Activated naive CD8-positive, alpha-beta T cell treated with anti-CD3 and anti-CD28 coated beads for 36 hours (primary cell): ENCODE measurements around the gene ALG12. TPM values are rescaled to one million over a fixed set of nuclear protein-coding genes. Genes with fewer than 3 reads are reported as not detected.

Source experiments
- DNase-seq: peaks from one replicate; pipeline ENCODE4 v3.0.0; 2021
- H3K27ac Mint-ChIP-seq: one replicate; pipeline ENCODE4 v1.8.0; 2022; ENCODE audit warnings: mild to moderate bottlenecking, moderate library complexity, mixed read lengths
- H3K27me3 Mint-ChIP-seq: one replicate; pipeline ENCODE4 v1.8.0; 2022; ENCODE audit warnings: mild to moderate bottlenecking, mixed read lengths
- H3K36me3 Mint-ChIP-seq: one replicate; pipeline ENCODE4 v1.8.0; 2021; ENCODE audit warnings: mild to moderate bottlenecking, mixed read lengths
- H3K4me1 Mint-ChIP-seq: one replicate; pipeline ENCODE4 v1.8.0; 2021; ENCODE audit warnings: mixed read lengths
- H3K4me3 Mint-ChIP-seq: one replicate; pipeline ENCODE4 v1.8.0; 2022; ENCODE audit warnings: mild to moderate bottlenecking, moderate library complexity, mixed read lengths
- H3K9me3 Mint-ChIP-seq: one replicate; pipeline ENCODE4 v1.8.0; 2022; ENCODE audit warnings: mixed read lengths
- total RNA-seq, 2 experiments: library from RNA; stranded (reverse); gene quantifications; one replicate each; pipeline ENCODE4 v1.2.3, GENCODE V29; 2021

The ALG12 gene
- total RNA-seq, 2 experiments from 2014 or later = 14.5 to 15.2 TPM

DNA sequence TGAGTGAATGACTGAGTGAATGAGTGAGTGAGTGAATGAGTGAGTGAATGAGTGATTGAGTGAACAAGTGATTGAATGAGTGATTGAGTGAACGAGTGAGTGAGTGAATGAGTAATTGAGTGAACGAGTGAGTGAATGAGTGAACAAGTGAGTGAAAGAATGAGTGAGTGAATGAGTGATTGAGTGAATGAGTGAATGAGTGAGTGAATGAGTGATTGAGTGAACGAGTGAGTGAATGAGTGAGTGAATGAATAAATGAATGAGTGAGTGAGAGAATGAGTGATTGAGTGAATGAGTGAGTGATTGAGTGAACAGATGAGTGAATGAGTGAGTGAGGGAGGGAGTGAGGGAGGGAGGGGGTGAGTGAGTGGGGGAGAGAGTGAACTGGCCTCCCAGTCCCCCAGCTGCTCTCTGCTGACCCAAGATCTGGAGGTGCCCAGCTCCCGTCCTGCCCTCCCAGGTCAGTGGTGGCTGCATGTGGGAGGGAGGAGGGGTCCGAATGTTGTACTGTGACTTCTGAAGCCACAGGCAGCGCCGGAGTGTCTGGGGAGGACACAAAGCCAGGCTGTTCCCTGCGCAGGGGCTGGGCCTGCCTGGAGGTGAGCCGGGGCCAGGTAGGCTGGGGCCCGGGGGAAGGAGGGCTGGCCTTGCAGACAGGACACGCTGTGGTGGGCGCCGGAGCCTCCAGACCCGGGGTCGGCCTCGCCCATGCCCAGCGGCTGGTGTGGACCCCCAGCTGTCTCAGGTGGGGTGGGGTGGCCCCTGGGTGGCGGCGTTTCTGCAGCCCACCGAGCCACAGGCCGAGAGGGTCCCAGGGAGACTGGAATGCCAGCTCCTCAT lies 24.5 kb upstream of the ALG12 start:
- DNase-seq = no peak
- Mint-ChIP-seq H3K9me3 (peaks cover 3% of the 10 kb centered on the region), H3K4me1 (peaks cover 7% of the 10 kb centered on the region), H3K27me3 (no peaks in the 10 kb centered on the region), H3K36me3 (peaks cover 3% of the 10 kb centered on the region), H3K4me3 (no peak overlapping the region), H3K27ac (no peak overlapping the region)

DNA sequence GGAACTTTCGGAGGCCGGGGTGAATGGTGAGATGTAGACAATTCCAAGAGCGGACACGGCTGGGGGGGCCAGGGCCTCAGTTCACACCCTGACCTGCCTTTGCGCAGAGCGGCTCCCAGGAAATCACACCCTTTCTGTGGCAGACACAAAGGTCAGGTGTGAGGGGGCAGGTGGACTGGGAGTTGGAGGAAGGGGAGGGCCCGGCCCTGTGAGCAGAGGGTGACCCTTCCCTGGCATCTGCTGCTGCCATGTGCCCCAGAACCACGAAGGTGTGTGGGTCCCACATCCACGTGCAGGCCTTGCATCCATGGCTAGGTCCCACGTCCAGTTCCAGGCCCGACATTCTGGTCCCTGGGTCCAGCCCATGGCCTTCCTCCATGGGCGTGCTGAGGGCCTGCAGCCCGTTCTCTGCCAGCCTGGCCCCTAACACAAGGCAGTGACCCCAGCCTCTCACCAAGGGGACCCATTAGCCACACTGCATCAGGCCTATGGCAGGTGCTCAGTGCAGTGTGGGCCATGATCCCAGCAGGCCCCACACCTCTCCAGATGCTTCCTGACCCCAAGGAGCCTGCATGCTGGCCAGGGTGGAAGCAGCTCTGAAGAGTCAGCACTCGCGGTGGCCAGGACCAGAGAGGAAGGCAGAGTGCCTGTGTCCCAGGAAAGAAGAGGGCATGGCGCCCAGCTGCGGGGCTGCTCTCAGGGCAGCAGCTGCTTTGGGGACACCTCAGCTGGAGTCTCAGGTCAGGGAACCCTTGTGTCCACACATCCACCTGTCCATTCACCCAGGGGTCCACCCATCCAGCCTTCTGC lies 23.5 kb upstream of the ALG12 start:
- Mint-ChIP-seq H3K4me1 (peaks cover 10% of the 10 kb centered on the region), H3K9me3 (peaks cover 3% of the 10 kb centered on the region), H3K36me3 (peaks cover 3% of the 10 kb centered on the region), H3K27me3 (no peaks in the 10 kb centered on the region), H3K27ac (no peak overlapping the region), H3K4me3 (no peak overlapping the region)
- no peak for DNase-seq

DNA sequence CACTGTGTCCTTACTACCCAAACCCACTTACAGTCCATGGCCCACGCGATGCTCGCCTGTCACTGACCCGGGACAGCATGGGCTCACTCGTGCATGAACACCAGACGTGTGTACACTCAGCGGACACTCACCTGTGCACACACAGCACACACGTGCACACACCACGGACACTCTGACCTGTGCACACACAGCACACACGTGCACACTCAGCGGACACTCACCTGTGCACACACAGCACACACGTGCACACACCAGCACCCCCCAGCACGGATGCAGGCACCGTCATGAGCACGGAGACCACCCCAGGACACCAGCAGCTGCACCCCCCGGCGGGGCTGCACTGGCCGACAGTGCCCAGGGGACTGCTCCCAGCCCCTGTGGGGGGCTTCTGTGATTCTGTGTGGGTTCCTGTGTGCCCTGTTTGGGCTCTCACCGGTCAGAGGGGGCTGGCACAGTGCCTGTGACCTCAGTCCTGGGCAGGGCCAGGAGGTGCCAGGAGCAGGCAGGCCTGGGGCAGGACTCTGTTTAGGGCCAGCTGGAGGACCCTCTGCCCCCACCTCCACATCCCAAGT lies 20.4 kb upstream of the ALG12 start:
- Mint-ChIP-seq H3K4me1 (peaks cover 8% of the 10 kb centered on the region), H3K4me3 (no peak overlapping the region), H3K36me3 (peaks cover 3% of the 10 kb centered on the region), H3K9me3 (peaks cover 3% of the 10 kb centered on the region), H3K27me3 (no peaks in the 10 kb centered on the region), H3K27ac (no peak overlapping the region)
- DNase-seq = no peak

DNA sequence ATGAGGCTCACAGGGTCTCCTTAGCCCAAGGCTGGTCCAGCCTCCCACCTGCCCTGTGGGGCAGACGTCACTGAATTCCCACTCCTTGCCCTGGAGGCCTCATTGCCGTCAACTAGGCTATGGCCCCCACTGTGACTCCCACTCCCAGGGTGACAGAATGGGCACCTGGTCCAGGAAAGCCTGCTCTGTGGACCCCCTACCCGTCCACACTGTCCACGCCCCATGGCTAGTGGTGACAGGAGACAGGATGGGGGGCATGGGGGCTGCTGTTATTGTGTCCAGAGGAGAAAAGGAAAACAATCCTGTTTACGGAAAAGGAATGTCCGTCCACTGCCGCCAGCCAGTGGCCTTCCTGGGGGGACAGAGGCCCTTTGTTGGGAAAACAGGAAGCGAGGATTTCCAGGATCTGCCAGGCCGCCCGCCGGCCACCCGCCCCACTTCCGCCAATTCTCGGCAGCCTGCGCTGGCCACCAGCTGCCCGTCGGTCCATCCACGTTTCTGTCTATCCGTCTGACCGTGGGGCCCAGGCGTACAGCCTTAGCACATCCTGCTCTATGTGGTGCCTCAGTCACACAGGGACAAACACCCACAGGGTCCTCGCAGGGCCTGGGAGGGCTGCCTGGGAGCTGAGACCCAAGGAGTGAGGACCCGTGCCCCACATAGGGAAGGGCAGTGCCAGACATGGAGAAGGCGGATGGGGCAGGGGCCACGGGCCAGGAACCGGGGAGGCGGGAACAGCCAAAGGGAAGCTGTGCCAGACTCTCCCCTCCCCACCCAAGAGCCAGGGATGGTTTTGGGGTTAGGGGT lies 19.7 kb upstream of the ALG12 start:
- H3K27ac Mint-ChIP-seq = no peak overlapping the region
- H3K36me3 Mint-ChIP-seq = peaks cover 4% of the 10 kb centered on the region
- no peaks in the 10 kb centered on the region for H3K27me3 Mint-ChIP-seq
- peaks cover 3% of the 10 kb centered on the region for H3K9me3 Mint-ChIP-seq
- DNase-seq = no peak
- H3K4me3 Mint-ChIP-seq = no peak overlapping the region
- H3K4me1 Mint-ChIP-seq = peaks cover 14% of the 10 kb centered on the region

- Mint-ChIP-seq H3K9me3 (peaks cover 3% of the 10 kb centered on the region), H3K4me1 (peaks cover 17% of the 10 kb centered on the region), H3K27ac (peak overlapping the region; percentile 85), H3K4me3 (peak overlapping the region; percentile 63), H3K27me3 (no peaks in the 10 kb centered on the region), H3K36me3 (peaks cover 4% of the 10 kb centered on the region)
- DNase-seq = no peak
These were observed 18.9 kb upstream of the ALG12 start for GRCh38 chr22:49936973-49937757.

- peak overlapping the region; percentile 85 for H3K27ac Mint-ChIP-seq
- peaks cover 4% of the 10 kb centered on the region for H3K36me3 Mint-ChIP-seq
- peak; percentile 99 for DNase-seq
- no peaks in the 10 kb centered on the region for H3K27me3 Mint-ChIP-seq
- peaks cover 3% of the 10 kb centered on the region for H3K9me3 Mint-ChIP-seq
- H3K4me1 Mint-ChIP-seq = peaks cover 21% of the 10 kb centered on the region
- peak overlapping the region; percentile 63 for H3K4me3 Mint-ChIP-seq
These were observed 18.1 kb upstream of the ALG12 start for GRCh38 chr22:49936018-49936972.

- H3K27ac Mint-ChIP-seq = peak overlapping the region; percentile 58
- peaks cover 1% of the 10 kb centered on the region for H3K36me3 Mint-ChIP-seq
- DNase-seq = no peak
- no peaks in the 10 kb centered on the region for H3K27me3 Mint-ChIP-seq
- peak overlapping the region; percentile 51 for H3K4me3 Mint-ChIP-seq
- no peaks in the 10 kb centered on the region for H3K9me3 Mint-ChIP-seq
- H3K4me1 Mint-ChIP-seq = peaks cover 24% of the 10 kb centered on the region
These were observed 17.3 kb upstream of the ALG12 start for GRCh38 chr22:49935561-49935960.

DNA sequence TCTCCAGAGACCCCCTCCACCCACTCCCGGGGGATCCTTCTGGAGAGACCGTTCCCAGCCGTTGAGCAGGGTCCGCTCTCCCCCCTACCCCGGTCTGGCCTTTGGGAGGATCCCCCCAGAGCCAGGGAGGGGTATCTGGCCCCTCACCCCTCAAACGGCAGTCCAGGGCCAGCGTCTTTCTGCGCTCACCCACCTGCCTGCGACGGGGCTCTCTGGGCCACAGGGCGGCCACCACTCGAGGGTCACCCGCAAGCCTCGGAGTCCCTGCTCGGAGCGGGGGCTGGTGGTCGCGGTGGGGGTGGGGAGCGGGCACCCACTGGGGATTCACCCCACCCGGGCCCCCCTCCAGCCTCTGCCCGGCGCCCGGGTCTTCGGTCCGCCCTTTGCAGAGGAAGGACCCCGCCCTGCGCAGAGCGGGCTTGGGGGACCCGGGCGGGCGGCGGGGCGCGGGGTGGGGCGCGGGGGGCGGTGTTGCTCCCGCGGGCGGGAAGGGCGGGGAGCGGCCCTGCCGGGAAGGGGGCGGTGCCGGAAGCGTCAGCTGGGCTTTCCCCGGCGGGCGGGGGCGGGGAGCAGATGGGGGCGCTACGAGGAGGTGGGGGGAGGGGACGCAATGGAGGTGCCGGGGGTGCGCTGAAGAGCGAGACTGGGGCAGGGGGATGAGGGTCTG lies 16.8 kb upstream of the ALG12 start:
- no peak overlapping the region for H3K27ac Mint-ChIP-seq
- H3K4me3 Mint-ChIP-seq = peak overlapping the region; percentile 70
- H3K36me3 Mint-ChIP-seq = peaks cover 1% of the 10 kb centered on the region
- H3K4me1 Mint-ChIP-seq = peaks cover 25% of the 10 kb centered on the region
- DNase-seq = peak; percentile 90
- no peaks in the 10 kb centered on the region for H3K9me3 Mint-ChIP-seq
- H3K27me3 Mint-ChIP-seq = no peaks in the 10 kb centered on the region

DNA sequence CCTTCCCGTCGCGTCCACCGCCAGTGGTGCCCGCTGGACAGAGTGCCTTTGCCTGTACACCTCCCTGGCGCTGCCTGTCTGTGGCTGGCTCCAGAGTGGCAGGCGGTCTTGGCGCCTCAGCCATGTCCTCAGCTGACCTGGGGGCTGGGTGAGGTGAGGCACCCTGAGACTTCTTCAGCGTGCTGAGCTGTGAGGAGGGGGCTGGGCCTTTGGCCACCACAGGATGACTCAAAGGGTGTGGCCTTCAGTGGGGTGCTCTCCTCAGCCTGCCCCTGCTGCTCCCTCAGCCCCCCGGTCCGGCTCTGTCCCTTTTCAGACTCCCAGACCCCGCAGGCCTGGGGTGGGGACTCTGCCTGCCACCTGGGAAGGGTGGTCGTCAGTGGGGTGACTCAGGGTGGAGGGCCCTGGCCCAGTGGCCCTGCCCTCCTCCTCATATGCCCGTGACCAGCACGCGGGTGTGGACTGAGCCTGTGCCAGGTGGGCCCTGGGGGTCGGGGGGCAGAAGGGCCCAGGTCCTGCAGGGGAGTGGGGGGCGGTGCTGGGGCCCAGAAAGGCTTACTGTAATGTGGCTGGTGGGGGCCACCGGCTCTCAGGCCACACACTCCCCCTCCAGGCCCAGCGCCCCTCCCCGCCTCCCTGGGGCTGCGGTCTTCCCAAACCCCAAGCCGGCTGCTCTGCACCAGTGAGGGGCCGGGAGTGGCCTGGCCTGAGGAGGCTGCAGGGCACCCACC lies 16.1 kb upstream of the ALG12 start:
- H3K27ac Mint-ChIP-seq = peak overlapping the region; percentile 25
- no peaks in the 10 kb centered on the region for H3K27me3 Mint-ChIP-seq
- H3K9me3 Mint-ChIP-seq = no peaks in the 10 kb centered on the region
- DNase-seq = no peak
- peaks cover 28% of the 10 kb centered on the region for H3K4me1 Mint-ChIP-seq
- H3K4me3 Mint-ChIP-seq = peak overlapping the region; percentile 70
- peaks cover 1% of the 10 kb centered on the region for H3K36me3 Mint-ChIP-seq

DNA sequence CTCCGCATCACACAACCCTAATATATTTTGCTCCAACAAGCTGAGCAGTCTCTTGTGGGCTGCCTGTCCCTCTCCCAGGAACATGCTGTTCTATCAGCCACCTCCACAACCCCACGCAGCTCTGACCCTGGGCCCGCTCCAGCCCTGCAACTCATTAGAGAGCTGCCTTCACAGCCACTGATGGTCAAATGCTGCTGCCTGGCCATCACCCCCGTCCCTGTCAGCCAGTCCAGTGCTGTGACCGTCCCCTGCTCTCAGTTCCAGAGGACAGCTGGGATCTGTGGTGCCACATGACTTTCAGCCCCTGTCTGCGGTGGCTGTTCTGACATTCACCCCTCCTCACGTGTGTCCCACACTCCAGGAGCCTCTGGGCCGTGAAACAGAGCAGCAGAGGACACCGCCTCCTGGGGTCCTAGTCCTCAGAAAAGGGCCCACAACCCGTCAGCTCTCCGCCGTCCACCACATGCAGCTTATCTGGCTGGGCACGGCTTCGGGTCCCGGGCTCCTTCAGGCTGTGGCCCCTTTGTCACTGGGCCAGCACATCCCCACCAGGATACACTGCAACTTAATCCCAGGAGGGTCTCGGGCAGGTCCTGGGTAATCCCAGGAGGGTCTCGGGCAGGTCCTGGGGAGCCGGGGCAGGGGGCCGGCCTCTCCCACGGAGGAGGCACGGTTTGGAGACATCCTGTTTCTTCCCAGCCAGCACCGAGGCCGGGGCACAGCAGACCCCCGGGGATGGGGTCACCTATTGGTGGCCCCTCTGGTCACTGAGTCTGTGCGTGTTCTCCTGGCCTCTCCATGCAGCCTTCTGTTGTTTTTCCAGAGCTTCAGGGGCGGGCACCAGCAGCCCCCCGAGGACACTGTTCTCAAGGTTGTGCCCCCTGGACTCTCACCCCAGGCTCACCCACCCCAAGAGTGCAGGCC lies 15.3 kb upstream of the ALG12 start:
- Mint-ChIP-seq H3K36me3 (peaks cover 1% of the 10 kb centered on the region), H3K27ac (peak overlapping the region; percentile 37), H3K27me3 (no peaks in the 10 kb centered on the region), H3K4me3 (peak overlapping the region; percentile 29), H3K4me1 (peaks cover 28% of the 10 kb centered on the region), H3K9me3 (no peaks in the 10 kb centered on the region)
- no peak for DNase-seq

GRCh38 chr22:49930596-49931412 lies 12.6 kb upstream of the ALG12 start:
- no peaks in the 10 kb centered on the region for H3K9me3 Mint-ChIP-seq
- peaks cover 31% of the 10 kb centered on the region for H3K4me1 Mint-ChIP-seq
- H3K27ac Mint-ChIP-seq = no peak overlapping the region
- peak; percentile 57 for DNase-seq
- H3K36me3 Mint-ChIP-seq = peaks cover 7% of the 10 kb centered on the region
- H3K4me3 Mint-ChIP-seq = no peak overlapping the region
- H3K27me3 Mint-ChIP-seq = no peaks in the 10 kb centered on the region
